Mucosa of rectum (tissue), 2 donors: ENCODE results near the gene DLD.

ENCODE experiments used
- H3K27ac ChIP-seq, 2 donors: one replicate each; pipeline ENCODE4 v1.7.0; 2013; ENCODE audit warnings: inconsistent platforms in 2 of 2, low read depth in 2 of 2, low read length in 2 of 2
- H3K27me3 ChIP-seq, 2 donors: one replicate each; pipeline ENCODE4 v1.7.0; 2013; ENCODE audit warnings: low read length in 2 of 2; ENCODE audit not compliant: control insufficient read depth in 2 of 2, insufficient read depth in 2 of 2
- H3K36me3 ChIP-seq, 2 donors: one replicate each; pipeline ENCODE4 v1.7.0; 2013; ENCODE audit warnings: low read length in 2 of 2; ENCODE audit not compliant: control insufficient read depth in 2 of 2, insufficient read depth in 2 of 2
- H3K4me1 ChIP-seq, 2 donors: one replicate each; pipeline ENCODE4 v1.7.0; 2013; ENCODE audit warnings: low read length in 2 of 2, mild to moderate bottlenecking in 1 of 2; ENCODE audit not compliant: control insufficient read depth in 2 of 2, insufficient read depth in 2 of 2
- H3K4me3 ChIP-seq, 2 donors: one replicate each; pipeline ENCODE4 v1.7.0; 2013; ENCODE audit warnings: low read length in 2 of 2
- H3K9ac ChIP-seq, 2 donors: one replicate each; pipeline ENCODE4 v1.7.0; 2013; ENCODE audit warnings: low read length in 2 of 2, low read depth in 1 of 2, mild to moderate bottlenecking in 1 of 2
- H3K9me3 ChIP-seq, 2 donors: one replicate each; pipeline ENCODE4 v1.7.0; 2013; ENCODE audit warnings: low read length in 2 of 2; ENCODE audit not compliant: control insufficient read depth in 2 of 2
- donor health status: healthy.
- donor health status: Normal muscosa, but diverticular disease.

The DLD gene

DNA sequence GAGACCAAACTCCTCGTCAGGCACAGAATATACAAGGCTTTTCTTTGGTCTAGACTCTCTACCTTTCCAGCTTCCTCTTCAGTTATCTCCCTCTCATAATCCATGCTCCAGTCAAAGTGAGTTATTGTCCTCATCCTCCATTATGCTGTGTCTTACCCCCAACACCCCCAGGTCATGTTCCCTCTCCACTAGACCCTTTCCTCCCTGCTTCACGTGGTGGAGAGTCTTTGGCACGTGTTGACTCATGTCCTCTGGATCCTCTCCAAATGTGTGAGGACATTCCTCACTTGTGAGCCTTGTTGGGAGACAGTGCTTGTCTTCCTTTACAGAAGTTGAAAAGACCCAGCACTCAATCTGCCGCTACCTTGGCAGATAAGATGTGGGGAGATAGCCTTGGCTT, 36.0 kb upstream of the DLD start:
- no peaks in the 10 kb centered on the region for H3K9me3 ChIP-seq
- no peaks in the 10 kb centered on the region for H3K36me3 ChIP-seq
- no peak overlapping the region for H3K9ac ChIP-seq
- H3K4me1 ChIP-seq = peaks cover 37 to 39% of the 10 kb centered on the region in 2 donors
- no peaks in the 10 kb centered on the region for H3K27me3 ChIP-seq
- H3K4me3 ChIP-seq = no peak overlapping the region
- H3K27ac ChIP-seq = no peak overlapping the region

DNA sequence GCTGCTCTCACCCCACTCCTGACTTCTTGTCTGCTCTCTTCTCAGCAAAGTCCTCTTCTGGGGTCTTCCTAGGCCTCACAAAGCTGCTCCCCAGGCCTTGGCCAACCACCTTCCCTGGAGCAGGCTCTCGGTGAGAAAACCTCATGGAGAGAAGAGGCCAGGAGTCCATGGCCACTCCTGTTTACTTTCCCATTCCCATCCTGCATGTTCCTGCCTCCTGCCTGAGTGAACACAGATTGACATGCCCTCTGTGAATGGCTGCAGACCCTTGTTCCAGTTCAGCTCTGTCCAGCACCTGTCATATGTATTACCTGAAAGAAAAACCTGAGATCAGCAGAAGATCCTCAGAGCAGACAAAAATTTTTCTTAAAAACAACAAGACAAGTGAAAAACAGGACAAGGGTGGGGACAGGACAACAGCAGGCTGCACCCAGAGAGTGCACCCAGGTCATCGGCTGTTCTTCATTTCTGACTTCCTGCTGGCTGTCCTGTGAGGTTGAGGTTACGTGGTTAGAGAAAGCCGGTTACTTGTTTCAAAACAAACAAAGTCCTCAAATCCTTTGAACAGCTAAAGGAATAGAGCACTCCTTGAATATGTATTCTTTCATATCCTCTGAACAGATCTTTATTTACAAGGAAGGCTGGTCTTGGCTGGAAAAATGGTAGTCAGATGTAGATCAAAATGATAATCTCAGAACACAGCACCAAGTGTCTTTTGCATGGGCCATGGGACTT, 34.0 kb upstream of the DLD start:
- no peaks in the 10 kb centered on the region for H3K27me3 ChIP-seq
- H3K9ac ChIP-seq = peak overlapping the region in 1 of 2 donors; percentile 14
- H3K4me3 ChIP-seq = peak overlapping the region in 1 of 2 donors; percentile 35
- peak overlapping the region; percentile 77 to 88 for H3K27ac ChIP-seq
- H3K9me3 ChIP-seq = no peaks in the 10 kb centered on the region
- H3K36me3 ChIP-seq = no peaks in the 10 kb centered on the region
- H3K4me1 ChIP-seq = peaks cover 38 to 42% of the 10 kb centered on the region in 2 donors

DNA sequence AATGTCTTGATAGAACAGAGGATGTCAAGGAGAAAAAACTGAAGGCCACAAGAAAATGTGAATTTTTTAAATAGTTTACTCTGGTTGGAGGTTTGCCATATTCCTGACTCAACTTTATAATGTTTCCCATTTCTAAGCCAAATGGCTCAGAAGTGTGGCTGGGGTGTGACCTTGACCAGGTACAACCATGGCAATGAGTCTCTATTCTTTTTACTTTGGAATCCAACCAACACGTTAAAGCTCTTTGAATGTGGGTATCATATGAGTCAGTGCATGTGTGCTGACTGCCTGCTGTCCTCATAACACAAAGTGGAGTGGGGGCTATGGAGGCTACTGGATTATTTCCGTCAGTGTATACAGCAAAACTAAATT, 33.5 kb upstream of the DLD start:
- H3K9me3 ChIP-seq = no peaks in the 10 kb centered on the region
- H3K27me3 ChIP-seq = no peaks in the 10 kb centered on the region
- no peaks in the 10 kb centered on the region for H3K36me3 ChIP-seq
- H3K4me3 ChIP-seq = peak overlapping the region in 1 of 2 donors; percentile 2
- H3K27ac ChIP-seq = peak overlapping the region; percentile 77 to 88
- H3K4me1 ChIP-seq = peaks cover 38 to 42% of the 10 kb centered on the region in 2 donors
- no peak overlapping the region for H3K9ac ChIP-seq

DNA sequence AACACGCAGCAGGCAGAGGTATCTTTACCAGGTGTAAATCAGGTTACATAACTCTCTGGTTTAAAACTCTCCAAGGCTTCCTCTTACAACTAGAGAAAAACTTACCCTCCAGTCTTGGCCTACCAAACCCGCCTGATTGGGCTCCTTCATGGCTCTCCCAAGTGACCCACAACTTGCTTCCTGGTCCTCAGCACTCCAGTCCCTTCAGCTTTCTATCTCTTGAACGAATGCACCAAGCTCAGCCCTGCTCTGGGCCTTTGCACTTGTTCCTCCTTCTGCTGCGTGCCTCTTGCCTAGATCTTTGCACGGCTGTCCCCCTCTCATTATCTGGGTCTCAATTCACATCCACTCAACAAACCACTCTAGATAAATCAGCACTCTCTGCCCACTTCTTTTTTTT, 32.7 kb upstream of the DLD start:
- H3K4me3 ChIP-seq = no peak overlapping the region
- H3K9ac ChIP-seq = no peak overlapping the region
- H3K9me3 ChIP-seq = no peaks in the 10 kb centered on the region
- H3K4me1 ChIP-seq = peaks cover 38 to 42% of the 10 kb centered on the region in 2 donors
- no peaks in the 10 kb centered on the region for H3K27me3 ChIP-seq
- H3K27ac ChIP-seq = peak overlapping the region; percentile 24 to 77
- H3K36me3 ChIP-seq = no peaks in the 10 kb centered on the region

DNA sequence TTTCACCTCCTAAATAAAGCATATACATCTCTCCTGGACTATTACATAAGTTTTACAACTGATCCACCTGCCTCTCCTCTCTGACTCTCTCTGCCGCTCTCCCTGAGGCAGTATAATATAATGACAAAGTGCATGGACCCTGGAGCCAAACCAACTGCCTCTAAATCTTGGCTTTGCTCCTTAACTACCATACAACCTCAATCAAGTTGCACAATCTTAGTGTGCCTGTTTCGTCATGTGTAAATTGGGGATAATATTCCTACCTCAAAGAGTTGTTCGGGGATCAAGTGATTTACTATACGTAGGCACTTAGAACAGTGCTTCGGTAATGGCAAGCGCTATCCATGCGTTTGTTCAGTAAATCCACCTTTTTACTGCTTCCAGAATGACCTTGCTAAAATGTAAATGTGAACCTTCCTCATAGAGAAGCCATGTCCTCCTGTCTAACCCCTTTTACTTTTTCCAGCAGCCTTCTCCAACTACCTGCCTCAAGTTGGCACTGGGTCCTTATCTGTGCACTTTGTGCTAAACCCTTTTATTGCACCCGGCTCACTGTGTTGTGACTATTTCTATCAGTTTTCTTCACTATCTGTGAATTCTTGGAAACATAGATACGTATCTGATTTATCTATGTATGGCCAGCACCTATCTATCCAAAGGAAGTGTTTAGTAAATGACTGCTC, 30.6 kb upstream of the DLD start:
- Histone ChIP-seq H3K4me1 (peaks cover 38 to 42% of the 10 kb centered on the region in 2 donors), H3K9ac (peak overlapping the region in 1 of 2 donors; percentile 13), H3K9me3 (no peaks in the 10 kb centered on the region), H3K4me3 (peak overlapping the region in 1 of 2 donors; percentile 4), H3K36me3 (no peaks in the 10 kb centered on the region), H3K27ac (peak overlapping the region; percentile 66 to 83), H3K27me3 (no peaks in the 10 kb centered on the region)

DNA sequence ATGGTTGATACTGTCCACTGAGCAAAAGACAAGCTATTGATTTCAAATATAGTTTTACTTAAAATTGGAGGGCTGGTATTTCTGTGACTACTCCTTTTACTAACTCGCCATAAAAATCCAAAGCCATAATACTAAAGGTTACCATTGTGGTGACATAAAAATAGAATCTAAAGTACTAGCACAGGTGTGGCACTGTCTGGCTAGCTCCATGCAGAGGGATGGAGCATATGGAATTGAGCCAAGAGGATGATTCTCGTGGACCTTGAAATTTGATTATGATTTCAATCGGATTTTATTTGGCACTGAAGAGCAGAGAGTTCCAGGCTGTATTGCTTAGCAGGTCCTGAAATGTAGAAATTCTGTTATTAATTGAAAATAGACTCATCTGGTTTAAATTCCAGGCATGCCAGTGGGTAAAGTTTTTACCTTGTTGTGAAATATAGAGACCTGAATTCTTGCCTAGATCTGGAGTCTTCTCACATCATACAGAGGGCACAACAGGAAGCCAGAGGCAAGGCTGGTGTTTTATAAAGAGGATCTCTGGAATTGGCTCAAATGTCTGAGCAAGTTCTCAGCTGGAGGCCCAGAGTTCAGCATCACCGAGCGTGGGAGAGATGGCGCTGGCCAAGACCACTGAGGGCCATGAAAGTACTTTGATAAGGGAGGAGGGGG, 29.9 kb upstream of the DLD start:
- peaks cover 38 to 42% of the 10 kb centered on the region in 2 donors for H3K4me1 ChIP-seq
- peak overlapping the region in 1 of 2 donors; percentile 13 for H3K9ac ChIP-seq
- no peaks in the 10 kb centered on the region for H3K27me3 ChIP-seq
- no peaks in the 10 kb centered on the region for H3K36me3 ChIP-seq
- H3K4me3 ChIP-seq = peak overlapping the region in 1 of 2 donors; percentile 17
- no peaks in the 10 kb centered on the region for H3K9me3 ChIP-seq
- peak overlapping the region; percentile 66 to 83 for H3K27ac ChIP-seq

DNA sequence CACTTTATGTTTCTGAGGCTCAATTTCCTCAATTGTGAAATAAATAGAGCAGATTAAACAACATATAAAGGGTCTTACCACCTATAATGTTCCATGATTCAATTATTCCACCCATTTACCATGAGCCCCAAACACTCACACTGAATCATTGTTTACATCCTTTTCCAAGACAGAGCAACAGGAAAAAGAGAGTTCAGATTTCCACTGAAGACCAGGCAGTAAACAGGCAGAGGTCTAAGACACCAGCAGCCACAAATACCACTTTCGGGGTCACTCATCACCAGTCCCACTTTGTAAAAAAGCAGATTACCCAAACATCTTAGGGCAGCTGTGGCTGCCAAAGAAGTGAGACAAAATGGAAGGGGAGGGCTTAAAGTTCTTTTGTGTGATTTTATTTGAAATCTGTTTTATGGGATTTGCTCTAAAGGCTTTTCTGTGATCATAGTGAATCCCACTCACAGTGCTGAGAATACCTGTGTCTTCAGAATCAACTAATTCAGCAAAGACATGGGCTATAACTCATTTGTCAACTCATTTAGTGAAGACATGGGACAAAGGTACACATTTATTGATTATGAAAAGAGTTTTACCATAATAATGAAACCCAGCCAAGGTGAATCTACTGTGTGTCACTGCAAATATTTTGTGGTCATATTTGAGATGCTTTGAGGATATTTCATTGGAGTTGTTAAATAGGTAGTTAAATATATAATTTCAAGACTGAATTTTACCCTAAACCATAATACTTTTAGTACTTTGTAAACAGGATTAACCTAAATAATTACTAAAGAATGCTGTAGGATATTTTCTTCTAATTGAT, 24.8 kb upstream of the DLD start:
- Histone ChIP-seq H3K36me3 (no peaks in the 10 kb centered on the region), H3K27ac (no peak overlapping the region), H3K4me3 (no peak overlapping the region), H3K9ac (no peak overlapping the region), H3K27me3 (no peaks in the 10 kb centered on the region), H3K4me1 (peaks cover 6 to 17% of the 10 kb centered on the region in 2 donors), H3K9me3 (no peaks in the 10 kb centered on the region)

DNA sequence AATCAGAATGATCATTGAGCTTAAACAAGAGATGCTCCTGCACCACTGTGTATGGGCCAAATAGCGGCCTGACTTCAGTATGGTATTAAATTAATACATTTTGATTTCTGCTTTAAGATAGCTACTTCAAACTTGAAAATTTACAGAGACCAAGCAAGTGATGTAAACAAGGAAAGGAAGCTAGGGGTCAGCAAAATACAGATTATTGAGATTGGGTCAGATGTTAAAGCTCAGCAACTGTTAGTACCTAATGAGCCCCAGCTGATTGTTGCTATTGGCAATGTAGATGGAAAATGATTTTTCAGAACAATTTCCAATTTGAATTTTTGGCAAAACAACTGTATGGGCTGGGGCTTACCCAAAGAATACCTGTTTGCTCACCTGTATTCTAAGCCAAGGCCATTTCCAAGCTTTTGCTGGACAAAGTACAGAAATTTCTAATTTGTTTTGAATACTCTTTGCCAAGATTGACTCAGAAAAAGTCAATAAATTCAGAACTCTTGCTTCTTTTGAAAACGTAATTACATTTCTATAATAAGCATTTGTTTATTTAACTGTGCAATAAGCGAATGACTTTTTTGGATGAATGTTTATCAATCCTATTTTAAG, 23.0 kb upstream of the DLD start:
- H3K27me3 ChIP-seq = no peaks in the 10 kb centered on the region
- H3K27ac ChIP-seq = no peak overlapping the region
- H3K36me3 ChIP-seq = no peaks in the 10 kb centered on the region
- no peaks in the 10 kb centered on the region for H3K9me3 ChIP-seq
- no peak overlapping the region for H3K4me3 ChIP-seq
- H3K9ac ChIP-seq = no peak overlapping the region
- peaks cover 0 to 9% of the 10 kb centered on the region in 2 donors for H3K4me1 ChIP-seq

DNA sequence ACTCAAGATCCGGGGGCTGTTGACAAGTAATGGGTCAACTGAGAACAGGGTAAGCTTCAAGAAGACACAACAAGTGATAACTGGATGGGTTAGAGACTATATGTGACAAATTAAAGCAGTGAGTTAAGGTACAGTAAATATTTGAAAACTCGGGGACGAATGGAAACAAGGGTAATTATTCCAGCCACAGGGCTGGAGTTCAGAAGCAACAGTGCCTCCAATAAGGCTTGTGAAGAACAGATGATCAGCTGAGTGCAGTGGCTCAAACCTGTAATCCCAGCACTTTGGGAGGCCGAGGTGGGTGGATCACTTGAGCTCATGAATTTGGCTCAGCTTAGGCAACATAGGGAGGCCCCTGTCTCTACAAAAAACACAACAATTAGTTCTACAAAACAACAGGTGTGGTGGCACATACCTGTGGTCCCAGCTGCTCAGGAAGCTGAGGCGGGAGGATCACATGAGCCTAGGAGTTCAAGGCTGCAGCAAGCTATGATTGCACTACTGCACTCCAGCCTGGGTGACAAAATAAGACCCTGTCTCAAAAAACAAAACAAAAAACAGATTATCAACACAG, 20.5 kb upstream of the DLD start:
- Histone ChIP-seq H3K9me3 (no peaks in the 10 kb centered on the region), H3K9ac (no peak overlapping the region), H3K4me1 (peaks cover 2 to 9% of the 10 kb centered on the region in 2 donors), H3K4me3 (no peak overlapping the region), H3K36me3 (no peaks in the 10 kb centered on the region), H3K27ac (no peak overlapping the region), H3K27me3 (no peaks in the 10 kb centered on the region)
